ENCODE measurements around the gene ATP8A2.

- TF ChIP-seq EZH2 (IDR thresholded peaks at IDR 0.05; ENCODE audit: borderline replicate concordance, insufficient read depth, low read length, poor library complexity, severe bottlenecking) (no peak), EP300 (conservative IDR thresholded peaks at IDR 0.05; ENCODE audit: poor library complexity, severe bottlenecking) (no peak), REST (IDR thresholded peaks at IDR 0.05; ENCODE audit: borderline replicate concordance) (no peak), CTCF (IDR thresholded peaks at IDR 0.05; ENCODE audit: poor library complexity, severe bottlenecking) (no peak), POLR2AphosphoS5 (IDR thresholded peaks at IDR 0.05) (no peak), TAF1 (IDR thresholded peaks at IDR 0.05; ENCODE audit: low read depth) (no peak)
These were observed 320.3 kb downstream of the ATP8A2 start for GRCh38 chr13:25692099-25692498.
